SK-N-SH (cell line): ENCODE results near the gene GPR137. TPM values are rescaled to one million over a fixed set of nuclear protein-coding genes. Genes with fewer than 3 reads are reported as not detected.

ENCODE experiments used
- CTCF ChIA-PET: fragments of 300-600, 350-600 bp; formaldehyde crosslinking; extraction: SDS; loops from one replicate; lab custom pipeline; 2021; lab: Yijun Ruan, JAX
- POLR2A ChIA-PET: fragments of 350-600 bp; sonication (Branson Sonifier 250); formaldehyde crosslinking; extraction: SDS; loops from one replicate; lab custom pipeline; 2020; ENCODE audit warnings: antibody characterized with exemption, inconsistent platforms; lab: Yijun Ruan, JAX
- DNase-seq: peaks from one replicate; pipeline ENCODE4 v3.0.0; 2012
- H2AFZ ChIP-seq: fragments of 200-600 bp; sonication (generic); 2 replicates; pipeline ENCODE4 v1.8.1; 2016; ENCODE audit warnings: antibody characterized with exemption, mild to moderate bottlenecking, low read depth
- H3F3A ChIP-seq: fragments of 200-600 bp; sonication (generic); replicated peaks from 2 replicates; pipeline ENCODE3; 2016; ENCODE audit warnings: antibody characterized with exemption, mild to moderate bottlenecking; ENCODE audit not compliant: insufficient read depth
- H3K27ac ChIP-seq, 2 experiments: fragments of 200-500 bp in 1 of 2; fragments of 200-600 bp in 1 of 2; sonication (Bioruptor generic) in 1 of 2; sonication (generic), shearing (Covaris generic) in 1 of 2; 2 replicates each; pipeline versions ENCODE4 v1.5.1 to v1.6.1; 2014 to 2016; ENCODE audit warnings: low read depth in 2 of 2, inconsistent platforms in 1 of 2, low read length in 1 of 2, mild to moderate bottlenecking in 1 of 2, mixed read lengths in 1 of 2
- H3K27me3 ChIP-seq: fragments of 200-600 bp; sonication (generic), shearing (Covaris generic); 2 replicates; pipeline ENCODE4 v1.6.1; 2016; ENCODE audit warnings: mixed run types; ENCODE audit not compliant: insufficient read depth
- H3K36me3 ChIP-seq, 2 experiments: fragments of 200-500 bp in 1 of 2; fragments of 200-600 bp in 1 of 2; sonication (Bioruptor generic) in 1 of 2; sonication (generic) in 1 of 2; replicated peaks in 1 of 2; 2 replicates each; pipeline versions ENCODE3 to v1.5.1; 2014 to 2016; ENCODE audit warnings: low read length in 1 of 2, mild to moderate bottlenecking in 1 of 2; ENCODE audit not compliant: insufficient read depth in 2 of 2, control insufficient read depth in 1 of 2
- H3K4me1 ChIP-seq, 2 experiments: fragments of 200-500 bp in 1 of 2; fragments of 200-600 bp in 1 of 2; sonication (Bioruptor generic) in 1 of 2; sonication (generic), shearing (Covaris generic) in 1 of 2; 2 replicates each; pipeline versions ENCODE4 v1.5.1 to v1.6.1; 2014 to 2016; ENCODE audit warnings: low read depth in 1 of 2, low read length in 1 of 2, mixed run types in 1 of 2; ENCODE audit not compliant: insufficient read depth in 2 of 2, control insufficient read depth in 1 of 2
- H3K4me2 ChIP-seq: fragments of 200-600 bp; sonication (generic), shearing (Covaris generic); 2 replicates; pipeline ENCODE4 v1.6.1; 2017; ENCODE audit warnings: mixed run types
- H3K4me3 ChIP-seq, 2 experiments: fragments of 200-500 bp in 1 of 2; fragments of 200-600 bp in 1 of 2; sonication (Bioruptor generic) in 1 of 2; sonication (generic), shearing (Covaris generic) in 1 of 2; 2 replicates each; pipeline versions ENCODE4 v1.5.1 to v1.8.1; 2014 to 2016; ENCODE audit warnings: low read depth in 2 of 2, inconsistent platforms in 1 of 2, low read length in 1 of 2, mild to moderate bottlenecking in 1 of 2, mixed read lengths in 1 of 2, moderate library complexity in 1 of 2
- H3K79me2 ChIP-seq: fragments of 200-600 bp; sonication (generic); 2 replicates; pipeline ENCODE4 v1.8.1; 2017; ENCODE audit warnings: mild to moderate bottlenecking; ENCODE audit not compliant: insufficient read depth
- H3K9ac ChIP-seq: fragments of 200-600 bp; sonication (generic); 2 replicates; pipeline ENCODE4 v1.6.1; 2017; ENCODE audit warnings: mixed run types
- H3K9me2 ChIP-seq: fragments of 200-600 bp; sonication (generic); 2 replicates; pipeline ENCODE4 v1.6.1; 2017; ENCODE audit warnings: mixed run types
- H3K9me3 ChIP-seq: fragments of 200-600 bp; sonication (generic); 2 replicates; pipeline ENCODE4 v1.6.1; 2017; ENCODE audit warnings: mixed run types, mild to moderate bottlenecking, moderate library complexity
- H4K20me1 ChIP-seq: fragments of 200-600 bp; sonication (generic); 2 replicates; pipeline ENCODE4 v1.6.1; 2017; ENCODE audit warnings: mild to moderate bottlenecking, mixed run types; ENCODE audit not compliant: insufficient read depth
- CHD2 ChIP-seq: fragments of 150-350 bp; IDR thresholded peaks from 2 replicates; pipeline ENCODE4 v1.6.1; 2018; ENCODE audit warnings: low read length; ENCODE audit not compliant: partially characterized antibody
- CTCF ChIP-seq: fragments of 200-600 bp; sonication (generic); IDR thresholded peaks from 2 replicates; pipeline ENCODE4 v1.6.1; 2017; ENCODE audit warnings: antibody characterized with exemption, mild to moderate bottlenecking, moderate library complexity
- ELF1 ChIP-seq: IDR thresholded peaks from 2 replicates; pipeline ENCODE4 v1.4.0; 2012
- EZH2phosphoT487 ChIP-seq: fragments of 200-600 bp; sonication (generic); IDR thresholded peaks from 2 replicates; pipeline ENCODE4 v1.6.1; 2017; ENCODE audit warnings: low read depth, mixed run types, mild to moderate bottlenecking, antibody characterized with exemption, moderate library complexity, borderline replicate concordance
- FOSL2 ChIP-seq: IDR thresholded peaks from 2 replicates; pipeline ENCODE4 v1.4.0; 2012; ENCODE audit warnings: low read depth, mild to moderate bottlenecking, moderate library complexity, borderline replicate concordance
- FOXJ3 ChIP-seq: sonication (generic); formaldehyde crosslinking; IDR thresholded peaks from 2 replicates; pipeline ENCODE4 v1.5.1; 2020; ENCODE audit warnings: mild to moderate bottlenecking, missing genetic modification reagents
- JUND ChIP-seq: IDR thresholded peaks from 2 replicates; pipeline ENCODE4 v1.4.0; 2012
- MXI1 ChIP-seq: IDR thresholded peaks from 2 replicates; pipeline ENCODE4 v1.6.1; 2012; ENCODE audit warnings: mild to moderate bottlenecking, low read depth, low read length, improper control_type of control experiment
- PBX3 ChIP-seq: IDR thresholded peaks from 2 replicates; pipeline ENCODE4; 2012
- POLR2AphosphoS5 ChIP-seq: IDR thresholded peaks from 2 replicates; pipeline ENCODE4 v1.6.1; 2012; ENCODE audit warnings: low read depth, low read length
- RAD21 ChIP-seq: IDR thresholded peaks from 2 replicates; pipeline ENCODE4 v1.6.1; 2012; ENCODE audit warnings: mild to moderate bottlenecking, low read length
- RFX5 ChIP-seq: IDR thresholded peaks from 2 replicates; pipeline ENCODE4 v1.6.1; 2012; ENCODE audit warnings: mild to moderate bottlenecking, improper control_type of control experiment, low read length
- RXRA ChIP-seq: IDR thresholded peaks from 2 replicates; pipeline ENCODE4 v1.4.0; 2012; ENCODE audit warnings: low read depth, mild to moderate bottlenecking, borderline replicate concordance
- SIN3A ChIP-seq: IDR thresholded peaks from 2 replicates; pipeline ENCODE4 v1.6.1; 2012; ENCODE audit warnings: low read depth, mild to moderate bottlenecking, low read length, moderate library complexity, borderline replicate concordance
- SMC3 ChIP-seq: IDR thresholded peaks from 2 replicates; pipeline ENCODE4 v1.6.1; 2012; ENCODE audit warnings: low read depth, low read length, improper control_type of control experiment
- USF1 ChIP-seq: IDR thresholded peaks from 2 replicates; pipeline ENCODE4 v1.4.0; 2012; ENCODE audit warnings: low read depth, borderline replicate concordance
- YY1 ChIP-seq: IDR thresholded peaks from 2 replicates; pipeline ENCODE4 v1.4.0; 2012; ENCODE audit warnings: low read depth, mild to moderate bottlenecking
- WGBS: methylation state at CpG from one replicate; pipeline ENCODE4 v1.1.6; 2017; ENCODE audit warnings: low lambda C conversion rate; 5-methylcytosine and 5-hydroxymethylcytosine counted together
- polyA plus RNA-seq, 3 experiments: library from polyadenylated mRNA; depleted of rRNA; stranded (reverse); fragments of >200 nt; gene quantifications; 2 replicates each; pipeline ENCODE4 v1.2.3, GENCODE V29; 2012
- TF ChIP-seq, protein P1 (sequence below): IDR thresholded peaks from 2 replicates; pipeline ENCODE4 v1.4.0; 2012; ENCODE audit warnings: low read depth, borderline replicate concordance

GPR137 gene
- polyA plus RNA-seq, 1 of the 3 experiments (the other 2 are of a cell fraction) = 29.9 TPM

- TF ChIP-seq RXRA = no peak
- 0 out of 2 replicates have a peak, but pooled peaks have one; percentile 17 for TF ChIP-seq RFX5
- peak; percentile 31; the same call in 1 of the 2 replicates for TF ChIP-seq SIN3A
- TF ChIP-seq, protein P1, sequence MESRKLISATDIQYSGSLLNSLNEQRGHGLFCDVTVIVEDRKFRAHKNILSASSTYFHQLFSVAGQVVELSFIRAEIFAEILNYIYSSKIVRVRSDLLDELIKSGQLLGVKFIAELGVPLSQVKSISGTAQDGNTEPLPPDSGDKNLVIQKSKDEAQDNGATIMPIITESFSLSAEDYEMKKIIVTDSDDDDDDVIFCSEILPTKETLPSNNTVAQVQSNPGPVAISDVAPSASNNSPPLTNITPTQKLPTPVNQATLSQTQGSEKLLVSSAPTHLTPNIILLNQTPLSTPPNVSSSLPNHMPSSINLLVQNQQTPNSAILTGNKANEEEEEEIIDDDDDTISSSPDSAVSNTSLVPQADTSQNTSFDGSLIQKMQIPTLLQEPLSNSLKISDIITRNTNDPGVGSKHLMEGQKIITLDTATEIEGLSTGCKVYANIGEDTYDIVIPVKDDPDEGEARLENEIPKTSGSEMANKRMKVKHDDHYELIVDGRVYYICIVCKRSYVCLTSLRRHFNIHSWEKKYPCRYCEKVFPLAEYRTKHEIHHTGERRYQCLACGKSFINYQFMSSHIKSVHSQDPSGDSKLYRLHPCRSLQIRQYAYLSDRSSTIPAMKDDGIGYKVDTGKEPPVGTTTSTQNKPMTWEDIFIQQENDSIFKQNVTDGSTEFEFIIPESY = no peak
These were observed 32.5 kb downstream of the GPR137 start, which contains the start of gene PRDX5 (continued) for GRCh38 chr11:64317961-64318765.

DNA sequence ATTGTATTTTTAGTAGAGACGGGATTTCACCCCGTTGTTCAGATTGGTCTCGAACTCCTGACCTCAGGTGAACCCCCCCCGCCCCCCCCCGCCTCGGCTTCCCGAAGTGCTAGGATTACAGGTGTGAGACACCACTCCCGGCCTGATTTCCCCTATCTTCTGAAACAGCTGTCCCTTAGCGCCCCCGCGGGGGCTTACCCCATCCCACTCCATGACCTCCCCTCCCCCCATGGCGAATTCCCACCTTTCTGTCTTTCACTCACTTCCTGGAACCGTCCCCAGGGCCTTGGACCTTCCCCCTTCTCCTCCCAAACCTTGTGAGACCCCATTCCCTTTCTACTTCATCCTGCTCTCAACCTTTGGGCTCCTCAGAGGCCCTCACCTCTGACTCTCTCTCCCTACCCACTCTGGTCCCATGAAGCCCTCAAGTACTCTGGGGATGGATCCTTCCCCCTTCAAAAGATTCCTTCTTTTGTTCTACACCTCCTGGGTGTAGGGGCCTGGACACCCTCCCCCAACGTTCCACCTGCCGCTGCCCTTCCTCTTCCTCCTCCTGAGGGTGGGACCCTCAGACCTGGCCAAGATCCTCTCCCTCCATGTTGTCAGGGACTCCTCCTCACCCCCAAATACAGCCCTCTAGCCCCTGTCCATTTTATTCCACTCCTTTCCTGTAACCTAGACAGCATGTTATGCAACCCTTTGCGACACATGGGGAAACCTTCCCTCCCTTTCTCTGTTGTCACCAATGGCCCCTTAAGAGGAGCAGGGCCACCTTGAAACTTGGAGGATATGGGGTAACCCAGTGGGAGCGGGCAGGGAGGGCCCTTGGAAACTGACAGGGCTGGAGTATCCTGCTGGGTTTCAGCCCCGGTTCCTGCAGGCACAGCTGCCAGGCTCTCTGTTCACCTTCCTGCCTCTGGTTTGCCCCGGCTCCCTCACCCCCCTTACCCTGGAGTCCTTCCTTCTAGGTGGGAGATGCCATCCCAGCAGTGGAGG lies 33.4 kb downstream of the GPR137 start:
- peaks cover 39% of the 10 kb centered on the region for H3K79me2 ChIP-seq
- H3K36me3 ChIP-seq = peaks cover 0 to 30% of the 10 kb centered on the region in 2 experiments
- H4K20me1 ChIP-seq = no peaks in the 10 kb centered on the region
- ChIA-PET CTCF (interaction anchor here (1.7 to 3.0 kb wide), 4 partner anchors 13 to 130 kb away, joined by 9 to 27 read pairs (median 10); partner anchors contain the start of gene ESRRA), POLR2A (interaction anchor here (0.7 to 2.3 kb wide), 5 partner anchors 15 to 93 kb away, joined by 3 to 18 read pairs (median 5); partner anchors contain the start of genes ESRRA, NUDT22 and TRPT1)
- H3K9ac ChIP-seq = peak overlapping the region; percentile 91
- peak overlapping the region; percentile 88 for H3K4me2 ChIP-seq
- H3K27ac ChIP-seq = peak overlapping the region; percentile 97 to 100; a peak in 3 of 4 replicates
- peaks cover 6% of the 10 kb centered on the region for H3F3A ChIP-seq
- TF ChIP-seq YY1 = no peak
- no peak for TF ChIP-seq SMC3
- TF ChIP-seq PBX3 = no peak
- no peak for TF ChIP-seq EZH2phosphoT487
- TF ChIP-seq CHD2 = no peak
- no peak for TF ChIP-seq JUND
- TF ChIP-seq MXI1 = no peak
- no peak for TF ChIP-seq ELF1
- no peak for TF ChIP-seq POLR2AphosphoS5
- TF ChIP-seq FOSL2 = no peak
- no peak for TF ChIP-seq FOXJ3 (CRISPR knock-in tag)
- no peak for TF ChIP-seq RXRA
- no peak for TF ChIP-seq RAD21
- TF ChIP-seq USF1 = no peak
- TF ChIP-seq CTCF = no peak
- no peaks in the 10 kb centered on the region for H3K9me2 ChIP-seq
- peaks cover 0 to 15% of the 10 kb centered on the region in 2 experiments; a peak in 2 of 4 replicates for H3K4me1 ChIP-seq
- H3K27me3 ChIP-seq = no peaks in the 10 kb centered on the region
- H2AFZ ChIP-seq = peak overlapping the region; percentile 91; the same call in 1 of the 2 replicates
- 33% methylated on average over 17 of the region's 19 CpGs for WGBS
- DNase-seq = no peak
- H3K9me3 ChIP-seq = no peaks in the 10 kb centered on the region
- peak overlapping the region; percentile 70 to 98 for H3K4me3 ChIP-seq
